ENCODE results near the gene MAMLD1. TPM values are rescaled to one million over a fixed set of nuclear protein-coding genes. Genes with fewer than 3 reads are reported as not detected.

Gene MAMLD1
- total and polyA plus RNA-seq, 9 of the 15 experiments (the other 6 are each of a cell fraction or from before 2014, with no cell fraction given) = 0.12 to 0.18 TPM; not detected in 7

- Histone ChIP-seq H3K27me3 (ENCODE audit: control insufficient read depth in 2 of 2, insufficient read depth in 2 of 2, low read length in 2 of 2) (peaks cover 3 to 28% of the 10 kb centered on the region in 2 experiments; a peak in 4 of 5 replicates), H3K4me3 (no peak overlapping the region), H3K79me2 (ENCODE audit: control insufficient read depth, insufficient read depth, low read length) (no peaks in the 10 kb centered on the region), H3K9ac (ENCODE audit: insufficient read depth in 1 of 2, low read depth in 2 of 2, low read length in 2 of 2) (no peak overlapping the region), H3K9me1 (ENCODE audit: control insufficient read depth, insufficient read depth, low read length) (no peaks in the 10 kb centered on the region), H3K4me1 (replicated peaks in 1 of 2; ENCODE audit: control insufficient read depth in 2 of 2, insufficient read depth in 2 of 2, low read length in 2 of 2) (no peaks in the 10 kb centered on the region), H2AFZ (ENCODE audit: low read depth, low read length) (no peak overlapping the region), H3K27ac (ENCODE audit: extremely low read depth, low read depth, low read length) (no peak overlapping the region), H4K20me1 (replicated peaks; ENCODE audit: control insufficient read depth, insufficient read depth, low read length) (no peaks in the 10 kb centered on the region), H3K4me2 (ENCODE audit: insufficient read depth, low read length) (no peak overlapping the region), H3K36me3 (ENCODE audit: control insufficient read depth, insufficient read depth, low read length) (no peaks in the 10 kb centered on the region), H3K9me3 (replicated peaks; ENCODE audit: control insufficient read depth, insufficient read depth, low read depth, low read length) (no peaks in the 10 kb centered on the region)
- FAIRE-seq (no peak), DNase-seq (ENCODE audit: extremely low read depth in 1 of 4, low spot score in 3 of 4) (no peak), ATAC-seq (no peak)
- ChIA-PET CTCF (ENCODE audit: low intra/inter-chr PET ratio) (no interaction called here), POLR2A (no interaction called here)
- WGBS (ENCODE audit: insufficient coverage, low coverage, missing lambda C conversion rate) = 0% methylated on average over 3 of the region's 4 CpGs
- TF ChIP-seq MEF2D (tag; conservative IDR thresholded peaks at IDR 0.05; ENCODE audit: low read depth) (no peak), MEIS2 (IDR thresholded peaks at IDR 0.05; ENCODE audit: partially characterized antibody) (no peak), ZNF584 (CRISPR knock-in tag; IDR thresholded peaks at IDR 0.05; ENCODE audit: low read depth) (no peak), TAF1 (IDR thresholded peaks at IDR 0.05; ENCODE audit: control insufficient read depth, extremely low read depth, insufficient read depth, low read length, severe bottlenecking) (no peak), MTA2 (IDR thresholded peaks at IDR 0.05; ENCODE audit: low read depth) (no peak), DPF2 (IDR thresholded peaks at IDR 0.05) (no peak), HOXB6 (CRISPR knock-in tag; IDR thresholded peaks at IDR 0.05; ENCODE audit: borderline replicate concordance) (no peak), ETS2 (tag; IDR thresholded peaks at IDR 0.05; ENCODE audit: borderline replicate concordance, poor library complexity, severe bottlenecking) (no peak), HMG20B (CRISPR knock-in tag; IDR thresholded peaks at IDR 0.05) (no peak), ATF1 (CRISPR knock-in tag; IDR thresholded peaks at IDR 0.05) (no peak), ATF1 (tag; IDR thresholded peaks at IDR 0.05) (no peak), GATAD2B (IDR thresholded peaks at IDR 0.05; ENCODE audit: borderline replicate concordance) (no peak), ZFP36 (IDR thresholded peaks at IDR 0.05; ENCODE audit: low read depth, low read length, partially characterized antibody) (no peak), SUPT5H (IDR thresholded peaks at IDR 0.05) (no peak), ARHGAP35 (IDR thresholded peaks at IDR 0.05; ENCODE audit: partially characterized antibody) (no peak)
- TF ChIP-seq, protein P1, sequence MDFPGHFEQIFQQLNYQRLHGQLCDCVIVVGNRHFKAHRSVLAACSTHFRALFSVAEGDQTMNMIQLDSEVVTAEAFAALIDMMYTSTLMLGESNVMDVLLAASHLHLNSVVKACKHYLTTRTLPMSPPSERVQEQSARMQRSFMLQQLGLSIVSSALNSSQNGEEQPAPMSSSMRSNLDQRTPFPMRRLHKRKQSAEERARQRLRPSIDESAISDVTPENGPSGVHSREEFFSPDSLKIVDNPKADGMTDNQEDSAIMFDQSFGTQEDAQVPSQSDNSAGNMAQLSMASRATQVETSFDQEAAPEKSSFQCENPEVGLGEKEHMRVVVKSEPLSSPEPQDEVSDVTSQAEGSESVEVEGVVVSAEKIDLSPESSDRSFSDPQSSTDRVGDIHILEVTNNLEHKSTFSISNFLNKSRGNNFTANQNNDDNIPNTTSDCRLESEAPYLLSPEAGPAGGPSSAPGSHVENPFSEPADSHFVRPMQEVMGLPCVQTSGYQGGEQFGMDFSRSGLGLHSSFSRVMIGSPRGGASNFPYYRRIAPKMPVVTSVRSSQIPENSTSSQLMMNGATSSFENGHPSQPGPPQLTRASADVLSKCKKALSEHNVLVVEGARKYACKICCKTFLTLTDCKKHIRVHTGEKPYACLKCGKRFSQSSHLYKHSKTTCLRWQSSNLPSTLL (IDR thresholded peaks at IDR 0.05) = no peak
- TF ChIP-seq, protein P2, sequence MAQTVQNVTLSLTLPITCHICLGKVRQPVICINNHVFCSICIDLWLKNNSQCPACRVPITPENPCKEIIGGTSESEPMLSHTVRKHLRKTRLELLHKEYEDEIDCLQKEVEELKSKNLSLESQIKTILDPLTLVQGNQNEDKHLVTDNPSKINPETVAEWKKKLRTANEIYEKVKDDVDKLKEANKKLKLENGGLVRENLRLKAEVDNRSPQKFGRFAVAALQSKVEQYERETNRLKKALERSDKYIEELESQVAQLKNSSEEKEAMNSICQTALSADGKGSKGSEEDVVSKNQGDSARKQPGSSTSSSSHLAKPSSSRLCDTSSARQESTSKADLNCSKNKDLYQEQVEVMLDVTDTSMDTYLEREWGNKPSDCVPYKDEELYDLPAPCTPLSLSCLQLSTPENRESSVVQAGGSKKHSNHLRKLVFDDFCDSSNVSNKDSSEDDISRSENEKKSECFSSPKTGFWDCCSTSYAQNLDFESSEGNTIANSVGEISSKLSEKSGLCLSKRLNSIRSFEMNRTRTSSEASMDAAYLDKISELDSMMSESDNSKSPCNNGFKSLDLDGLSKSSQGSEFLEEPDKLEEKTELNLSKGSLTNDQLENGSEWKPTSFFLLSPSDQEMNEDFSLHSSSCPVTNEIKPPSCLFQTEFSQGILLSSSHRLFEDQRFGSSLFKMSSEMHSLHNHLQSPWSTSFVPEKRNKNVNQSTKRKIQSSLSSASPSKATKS (CRISPR knock-in tag; IDR thresholded peaks at IDR 0.05) = no peak
- TF ChIP-seq, protein P3, sequence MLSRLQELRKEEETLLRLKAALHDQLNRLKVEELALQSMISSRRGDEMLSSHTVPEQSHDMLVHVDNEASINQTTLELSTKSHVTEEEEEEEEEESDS (CRISPR knock-in tag; IDR thresholded peaks at IDR 0.05) = no peak
- BruUV-seq (replicated peaks) = no TSS peak
- in situ Hi-C loops (cut with MboI) (no loop called here), intact Hi-C loops (cut with micrococcal nuclease) (no loop called here)
Measured at GRCh38 chrX:150517303-150517910, 154.3 kb downstream of the MAMLD1 start.

All from K562 (cell line).